ENCODE results near the gene RBMX.
"Not testable (repeated sequence)": the region's sequence is repeated elsewhere in the genome, so short reads cannot be mapped to it uniquely, and the experiment has no call there.

RBMX gene

GRCh38 chrX:136874114-136874513 is 6.4 kb downstream of the RBMX start:
- DNase-seq: not testable (repeated sequence)

DNA sequence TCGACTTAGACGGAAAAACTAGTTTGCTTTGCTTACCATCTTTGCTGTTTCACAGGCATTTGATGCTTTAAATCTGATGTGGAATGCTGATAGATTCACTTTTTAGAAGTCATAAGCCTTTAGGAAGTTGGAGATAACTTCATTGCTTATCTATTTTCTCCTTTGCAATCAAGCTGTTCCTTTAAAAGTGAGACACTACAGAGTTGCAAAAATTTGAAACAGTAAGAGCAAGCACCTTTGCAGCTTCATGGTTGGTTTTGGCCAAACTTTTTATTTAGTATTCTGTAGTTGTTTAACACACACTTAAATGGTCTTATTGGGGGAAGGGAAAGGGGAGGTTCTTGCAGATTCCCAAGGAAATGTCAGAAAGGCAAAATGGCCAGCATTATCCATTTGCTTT is 7.3 kb downstream of the RBMX start:
- not testable (repeated sequence) for DNase-seq

DNA sequence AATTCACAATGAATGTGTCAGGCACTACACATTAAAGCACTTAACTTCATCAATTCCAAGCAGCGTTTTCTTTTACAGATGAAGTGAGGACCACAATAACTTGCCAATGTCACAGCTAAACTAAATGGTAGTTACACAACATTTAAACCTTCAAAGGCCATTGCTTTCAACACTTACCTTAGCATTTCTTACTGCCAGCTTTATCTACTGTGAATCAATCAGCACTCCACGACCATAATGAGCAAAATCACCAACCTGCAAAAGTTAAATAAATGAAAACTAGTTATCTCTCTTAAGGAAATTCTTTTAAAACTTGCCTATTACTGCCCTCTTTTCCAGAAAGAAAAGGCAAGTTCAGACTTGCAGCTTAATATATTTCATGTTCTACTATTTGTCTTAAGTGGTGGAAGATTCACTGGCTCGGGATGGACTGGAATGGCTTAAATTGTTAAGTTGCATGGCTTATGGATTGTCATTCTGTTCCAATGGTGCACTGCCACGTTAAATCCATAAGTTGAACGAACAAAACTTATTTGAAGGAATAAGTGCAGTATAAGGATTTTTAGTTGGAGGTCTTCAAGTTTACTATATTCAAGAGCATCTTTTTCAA is 8.3 kb downstream of the RBMX start:
- no peak for DNase-seq

- DNase-seq: no peak
Observed at GRCh38 chrX:136870064-136870463, 10.5 kb downstream of the RBMX start.

DNA sequence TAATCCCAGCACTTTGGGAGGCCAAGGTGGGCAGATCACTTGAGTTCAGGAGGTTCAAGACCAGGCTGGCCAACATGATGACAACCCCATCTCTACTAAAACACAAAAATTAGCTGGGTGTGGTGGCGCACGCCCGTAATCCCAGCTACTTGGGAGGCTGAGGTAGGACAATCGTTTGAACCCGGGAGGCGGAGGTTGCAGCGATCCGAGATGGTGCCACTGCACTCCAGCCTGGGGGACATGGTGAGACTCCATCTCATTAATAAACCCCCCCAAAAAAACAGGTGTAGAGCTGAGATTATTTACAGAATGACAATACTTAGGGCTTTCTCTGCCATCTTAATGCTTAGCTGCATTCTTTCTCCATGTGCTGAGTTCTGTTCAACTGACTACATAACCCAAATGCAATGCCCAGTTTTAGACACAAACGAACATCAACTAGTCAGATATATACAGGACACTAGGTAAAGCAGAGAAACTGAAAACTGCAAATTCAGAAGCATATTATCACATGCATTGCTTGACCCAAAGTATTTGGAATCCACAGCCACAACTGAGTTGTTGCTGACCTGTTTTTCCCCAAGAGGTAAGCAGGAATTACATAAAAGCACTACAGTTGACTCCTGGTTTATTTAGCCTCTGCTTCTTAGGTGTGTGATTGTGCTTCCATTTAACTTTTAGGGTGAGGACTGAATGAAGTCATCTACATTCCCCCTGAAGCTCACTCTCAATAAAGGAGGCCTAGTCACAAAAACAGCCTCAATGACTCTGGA is 12.1 kb downstream of the RBMX start:
- no peak for DNase-seq

DNA sequence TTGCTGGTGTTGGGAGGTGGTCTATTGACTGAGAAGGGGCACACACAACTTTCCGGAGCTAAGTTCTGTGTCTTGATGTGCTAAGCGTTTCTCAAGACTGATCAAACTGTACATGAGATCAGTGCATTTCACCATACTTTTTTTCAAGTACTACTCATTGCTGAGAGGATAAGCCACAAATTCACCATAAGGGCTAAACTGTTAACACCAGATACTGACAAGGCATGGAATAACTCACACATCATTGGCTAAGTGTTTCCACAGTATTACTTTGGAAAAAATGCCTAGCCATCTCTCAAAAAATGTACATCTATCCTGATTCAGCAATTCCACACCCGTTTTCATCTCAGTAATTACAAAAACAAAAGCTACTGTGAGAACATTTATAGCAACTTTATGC is 13.0 kb downstream of the RBMX start:
- no peak for DNase-seq

GRCh38 chrX:136867096-136867491 is 13.4 kb downstream of the RBMX start:
- DNase-seq: no peak

DNA sequence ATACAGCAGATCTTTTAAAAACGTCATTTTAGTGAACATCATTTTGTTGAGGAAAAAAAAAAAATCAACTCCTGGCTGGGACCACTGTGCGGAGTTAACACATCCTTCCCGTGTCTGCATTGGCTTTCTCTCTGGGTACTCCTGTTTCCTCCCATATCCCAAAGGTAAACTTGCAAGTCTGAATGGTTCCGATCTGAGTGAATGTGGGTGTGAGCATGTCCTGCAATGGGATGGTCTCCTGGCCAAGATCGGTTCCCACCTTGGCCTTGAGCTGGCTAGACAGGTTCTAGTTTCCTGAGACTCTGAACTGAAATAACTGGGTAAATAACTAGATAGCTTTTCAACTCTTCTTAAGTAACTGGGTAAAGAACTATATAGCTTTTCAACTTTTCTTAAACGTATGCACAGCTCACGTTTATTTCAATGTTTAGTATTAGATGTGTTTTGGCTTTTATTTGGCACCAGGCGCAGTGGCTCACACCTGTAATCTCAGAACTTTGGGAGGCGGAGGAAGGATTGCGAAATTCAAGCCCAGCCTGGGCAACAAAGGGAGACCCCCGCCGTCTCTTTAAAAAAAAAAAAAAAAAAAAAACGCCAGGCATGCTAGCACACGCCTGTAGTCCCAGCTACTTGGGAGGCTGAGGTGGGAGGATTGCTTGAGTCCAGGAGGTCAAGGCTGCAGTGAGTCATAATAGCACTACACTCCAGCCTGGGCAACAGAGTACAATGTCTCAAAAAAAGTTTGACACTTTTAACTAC is 14.0 kb downstream of the RBMX start:
- no peak for DNase-seq

- DNase-seq: no peak
Observed at GRCh38 chrX:136865270-136866158, 15.0 kb downstream of the RBMX start.

- no peak for DNase-seq
Observed at GRCh38 chrX:136863826-136864225, 16.7 kb downstream of the RBMX start.

GRCh38 chrX:136862546-136862945 is 18.0 kb downstream of the RBMX start:
- DNase-seq: no peak

- no peak for DNase-seq
Observed at GRCh38 chrX:136861877-136862276, 18.6 kb downstream of the RBMX start.

GRCh38 chrX:136858007-136858756 is 22.3 kb downstream of the RBMX start:
- DNase-seq: no peak

DNA sequence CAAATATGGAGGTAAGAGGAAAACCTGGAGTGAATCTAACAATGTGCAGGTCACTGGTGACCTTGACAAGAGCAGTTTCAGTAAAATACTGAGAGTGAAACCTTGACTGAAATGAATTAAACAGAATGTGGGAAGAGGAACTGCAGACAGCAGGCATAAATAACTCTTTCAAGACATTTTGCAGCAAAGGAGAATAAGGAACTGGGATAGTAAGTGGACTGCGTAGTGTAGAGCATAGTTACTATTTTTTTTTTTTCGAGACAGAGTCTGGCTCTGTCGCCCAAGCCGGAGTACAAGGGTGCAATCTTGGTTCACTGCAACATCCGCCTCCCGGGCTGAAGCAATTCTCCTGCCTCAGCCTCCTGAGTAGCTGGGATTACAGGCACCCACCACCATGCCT is 24.0 kb downstream of the RBMX start:
- no peak for DNase-seq

GRCh38 chrX:136856050-136856449 is 24.5 kb downstream of the RBMX start:
- no peak for DNase-seq

DNA sequence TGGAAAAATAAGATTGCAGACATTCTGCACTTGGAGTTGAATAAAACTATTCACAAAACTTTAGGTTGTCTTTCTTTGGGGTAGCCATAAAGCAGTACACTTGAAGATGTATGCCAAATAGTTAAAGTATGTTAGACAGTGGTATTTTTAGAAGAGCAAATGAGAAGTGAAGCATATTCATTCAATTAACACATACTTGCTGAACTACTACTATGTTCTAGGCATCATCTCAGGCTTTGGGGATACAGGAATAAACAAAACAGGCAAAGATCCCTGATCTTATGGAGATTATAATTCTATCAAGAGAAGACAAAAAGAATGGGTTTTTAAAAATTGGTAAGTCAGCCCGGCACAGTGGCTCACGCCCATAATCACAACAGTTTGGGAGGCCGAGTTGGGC is 29.0 kb downstream of the RBMX start:
- no peak for DNase-seq

- DNase-seq: no peak
Observed at GRCh38 chrX:136850441-136851175, 29.9 kb downstream of the RBMX start.

DNA sequence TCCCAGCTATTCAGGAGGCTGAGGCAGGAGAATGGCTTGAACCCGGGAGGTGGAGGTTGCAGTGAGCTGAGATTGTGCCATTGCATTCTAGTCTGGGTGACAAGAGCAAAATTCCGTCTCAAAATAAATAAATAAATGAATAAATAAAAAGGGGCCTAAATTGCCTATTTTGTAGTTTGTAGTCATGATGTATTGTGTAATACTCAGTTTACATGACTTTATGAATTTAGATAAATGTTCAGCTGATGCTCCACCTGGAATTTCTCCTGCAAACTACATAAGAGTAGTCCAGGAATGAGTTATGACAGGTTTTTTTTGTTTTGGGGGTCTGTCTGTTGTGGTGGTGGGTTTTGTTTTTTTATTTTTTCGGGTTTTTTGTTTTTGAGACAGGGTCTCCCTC is 31.1 kb downstream of the RBMX start:
- no peak for DNase-seq

GRCh38 chrX:136847874-136848273 is 32.7 kb downstream of the RBMX start:
- no peak for DNase-seq

GRCh38 chrX:136839196-136839595 is 41.3 kb downstream of the RBMX start:
- DNase-seq: no peak

GRCh38 chrX:136835761-136836160 is 44.8 kb downstream of the RBMX start:
- no peak for DNase-seq

DNA sequence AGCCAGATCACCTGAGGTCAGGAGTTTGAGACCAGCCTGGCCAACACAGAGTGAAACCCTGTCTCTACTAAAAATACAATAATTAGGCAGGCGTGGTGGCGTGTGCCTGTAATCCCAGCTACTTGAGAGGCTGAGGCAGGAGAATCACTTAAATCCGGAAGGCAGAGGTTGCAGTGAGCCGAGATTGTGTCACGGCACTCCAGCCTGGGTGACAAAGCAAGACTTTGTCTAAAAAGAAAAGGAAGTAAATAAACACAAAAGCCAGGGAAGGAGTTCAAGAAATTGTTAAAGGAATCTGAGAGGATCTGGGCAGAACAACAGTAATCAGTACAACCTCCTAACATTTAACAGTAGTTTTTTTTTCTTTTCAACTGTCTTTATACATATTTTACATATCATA is 51.1 kb downstream of the RBMX start:
- DNase-seq: no peak
